ENCODE results near the gene TMEM170A.
"Not testable (repeated sequence)": the region's sequence is repeated elsewhere in the genome, so short reads cannot be mapped to it uniquely, and the experiment has no call there.

TMEM170A gene

GRCh38 chr16:75462806-75463205 lies 1.7 kb downstream of the TMEM170A start:
- peak overlapping the region in 1 of 2 donors; percentile 28 for H3K4me3 ChIP-seq (ENCODE audit: low read length in 2 of 2)

GRCh38 chr16:75461575-75461974 lies 2.9 kb downstream of the TMEM170A start:
- Histone ChIP-seq H3K27me3 (ENCODE audit: control insufficient read depth in 1 of 2, insufficient read depth in 2 of 2, low read length in 2 of 2) (no peaks in the 10 kb centered on the region), H3K9ac (ENCODE audit: low read length in 2 of 2) (no peak overlapping the region)

More at GRCh38 chr16:75462806-75463205, 1.7 kb downstream of the TMEM170A start:
- no peak overlapping the region for H3K27ac ChIP-seq (ENCODE audit: low read length)
- H3K9me3 ChIP-seq (ENCODE audit: control insufficient read depth in 2 of 2, low read length in 2 of 2): no peaks in the 10 kb centered on the region
- H3K9ac ChIP-seq (ENCODE audit: low read length in 2 of 2): peak overlapping the region in 1 of 2 donors; percentile 1
- H3K36me3 ChIP-seq (ENCODE audit: control insufficient read depth in 2 of 2, insufficient read depth in 2 of 2, low read length in 2 of 2): no peaks in the 10 kb centered on the region
- no peaks in the 10 kb centered on the region for H3K27me3 ChIP-seq (ENCODE audit: control insufficient read depth in 1 of 2, insufficient read depth in 2 of 2, low read length in 2 of 2)
- peaks cover 3% of the 10 kb centered on the region for H3K4me1 ChIP-seq (ENCODE audit: control insufficient read depth, insufficient read depth, low read length)

GRCh38 chr16:75460446-75460845 lies 4.0 kb downstream of the TMEM170A start:
- no peak overlapping the region for H3K27ac ChIP-seq (ENCODE audit: low read length)
- H3K9ac ChIP-seq (ENCODE audit: low read length in 2 of 2): peak overlapping the region in 1 of 2 donors; percentile 14

More at GRCh38 chr16:75461575-75461974, 2.9 kb downstream of the TMEM170A start:
- Histone ChIP-seq H3K27ac (ENCODE audit: low read length) (no peak overlapping the region), H3K4me1 (ENCODE audit: control insufficient read depth, insufficient read depth, low read length) (peaks cover 3% of the 10 kb centered on the region), H3K9me3 (ENCODE audit: control insufficient read depth in 2 of 2, low read length in 2 of 2) (no peaks in the 10 kb centered on the region), H3K36me3 (ENCODE audit: control insufficient read depth in 2 of 2, insufficient read depth in 2 of 2, low read length in 2 of 2) (no peaks in the 10 kb centered on the region), H3K4me3 (ENCODE audit: low read length in 2 of 2) (no peak overlapping the region)

GRCh38 chr16:75459691-75460090 lies 4.8 kb downstream of the TMEM170A start:
- Histone ChIP-seq H3K4me1 (ENCODE audit: control insufficient read depth, insufficient read depth, low read length) (peaks cover 3% of the 10 kb centered on the region), H3K27ac (ENCODE audit: low read length) (no peak overlapping the region), H3K9me3 (ENCODE audit: control insufficient read depth in 2 of 2, low read length in 2 of 2) (no peaks in the 10 kb centered on the region), H3K4me3 (ENCODE audit: low read length in 2 of 2) (no peak overlapping the region), H3K9ac (ENCODE audit: low read length in 2 of 2) (no peak overlapping the region), H3K27me3 (ENCODE audit: control insufficient read depth in 1 of 2, insufficient read depth in 2 of 2, low read length in 2 of 2) (no peaks in the 10 kb centered on the region), H3K36me3 (ENCODE audit: control insufficient read depth in 2 of 2, insufficient read depth in 2 of 2, low read length in 2 of 2) (no peaks in the 10 kb centered on the region)

More at GRCh38 chr16:75460446-75460845, 4.0 kb downstream of the TMEM170A start:
- no peak overlapping the region for H3K4me3 ChIP-seq (ENCODE audit: low read length in 2 of 2)
- no peaks in the 10 kb centered on the region for H3K27me3 ChIP-seq (ENCODE audit: control insufficient read depth in 1 of 2, insufficient read depth in 2 of 2, low read length in 2 of 2)
- peaks cover 3% of the 10 kb centered on the region for H3K4me1 ChIP-seq (ENCODE audit: control insufficient read depth, insufficient read depth, low read length)
- no peaks in the 10 kb centered on the region for H3K9me3 ChIP-seq (ENCODE audit: control insufficient read depth in 2 of 2, low read length in 2 of 2)
- no peaks in the 10 kb centered on the region for H3K36me3 ChIP-seq (ENCODE audit: control insufficient read depth in 2 of 2, insufficient read depth in 2 of 2, low read length in 2 of 2)

- Histone ChIP-seq H3K36me3 (ENCODE audit: control insufficient read depth in 2 of 2, insufficient read depth in 2 of 2, low read length in 2 of 2) (no peaks in the 10 kb centered on the region), H3K4me3 (ENCODE audit: low read length in 2 of 2) (no peak overlapping the region), H3K4me1 (ENCODE audit: control insufficient read depth, insufficient read depth, low read length) (peaks cover 3% of the 10 kb centered on the region), H3K9me3 (ENCODE audit: control insufficient read depth in 2 of 2, low read length in 2 of 2) (no peaks in the 10 kb centered on the region), H3K27me3 (ENCODE audit: control insufficient read depth in 1 of 2, insufficient read depth in 2 of 2, low read length in 2 of 2) (no peaks in the 10 kb centered on the region), H3K27ac (ENCODE audit: low read length) (no peak overlapping the region), H3K9ac (ENCODE audit: low read length in 2 of 2) (no peak overlapping the region)
These were observed 6.0 kb downstream of the TMEM170A start for GRCh38 chr16:75458439-75458838.

GRCh38 chr16:75458029-75458428 lies 6.5 kb downstream of the TMEM170A start:
- no peak overlapping the region for H3K27ac ChIP-seq (ENCODE audit: low read length)
- peaks cover 3% of the 10 kb centered on the region for H3K4me1 ChIP-seq (ENCODE audit: control insufficient read depth, insufficient read depth, low read length)
- no peaks in the 10 kb centered on the region for H3K9me3 ChIP-seq (ENCODE audit: control insufficient read depth in 2 of 2, low read length in 2 of 2)
- no peaks in the 10 kb centered on the region for H3K36me3 ChIP-seq (ENCODE audit: control insufficient read depth in 2 of 2, insufficient read depth in 2 of 2, low read length in 2 of 2)
- no peak overlapping the region for H3K9ac ChIP-seq (ENCODE audit: low read length in 2 of 2)
- H3K4me3 ChIP-seq (ENCODE audit: low read length in 2 of 2): no peak overlapping the region
- H3K27me3 ChIP-seq (ENCODE audit: control insufficient read depth in 1 of 2, insufficient read depth in 2 of 2, low read length in 2 of 2): no peaks in the 10 kb centered on the region

- no peaks in the 10 kb centered on the region for H3K9me3 ChIP-seq (ENCODE audit: control insufficient read depth in 2 of 2, low read length in 2 of 2)
- peaks cover 6% of the 10 kb centered on the region for H3K4me1 ChIP-seq (ENCODE audit: control insufficient read depth, insufficient read depth, low read length)
- H3K36me3 ChIP-seq (ENCODE audit: control insufficient read depth in 2 of 2, insufficient read depth in 2 of 2, low read length in 2 of 2): no peaks in the 10 kb centered on the region
- H3K27me3 ChIP-seq (ENCODE audit: control insufficient read depth in 1 of 2, insufficient read depth in 2 of 2, low read length in 2 of 2): no peaks in the 10 kb centered on the region
- no peak overlapping the region for H3K9ac ChIP-seq (ENCODE audit: low read length in 2 of 2)
- H3K4me3 ChIP-seq (ENCODE audit: low read length in 2 of 2): no peak overlapping the region
- H3K27ac ChIP-seq (ENCODE audit: low read length): no peak overlapping the region
These were observed 6.9 kb downstream of the TMEM170A start for GRCh38 chr16:75457485-75458021.

GRCh38 chr16:75456971-75457370 lies 7.5 kb downstream of the TMEM170A start:
- Histone ChIP-seq H3K9ac (ENCODE audit: low read length in 2 of 2) (no peak overlapping the region), H3K27me3 (ENCODE audit: control insufficient read depth in 1 of 2, insufficient read depth in 2 of 2, low read length in 2 of 2) (no peaks in the 10 kb centered on the region), H3K36me3 (ENCODE audit: control insufficient read depth in 2 of 2, insufficient read depth in 2 of 2, low read length in 2 of 2) (no peaks in the 10 kb centered on the region), H3K9me3 (ENCODE audit: control insufficient read depth in 2 of 2, low read length in 2 of 2) (no peaks in the 10 kb centered on the region), H3K27ac (ENCODE audit: low read length) (no peak overlapping the region), H3K4me3 (ENCODE audit: low read length in 2 of 2) (no peak overlapping the region), H3K4me1 (ENCODE audit: control insufficient read depth, insufficient read depth, low read length) (peaks cover 6% of the 10 kb centered on the region)

- not testable (repeated sequence) for H3K4me3 ChIP-seq (ENCODE audit: low read length in 2 of 2); H3K27me3 ChIP-seq (ENCODE audit: control insufficient read depth in 1 of 2, insufficient read depth in 2 of 2, low read length in 2 of 2); H3K27ac ChIP-seq (ENCODE audit: low read length); H3K4me1 ChIP-seq (ENCODE audit: control insufficient read depth, insufficient read depth, low read length); H3K9me3 ChIP-seq (ENCODE audit: control insufficient read depth in 2 of 2, low read length in 2 of 2); H3K36me3 ChIP-seq (ENCODE audit: control insufficient read depth in 2 of 2, insufficient read depth in 2 of 2, low read length in 2 of 2); H3K9ac ChIP-seq (ENCODE audit: low read length in 2 of 2)
These were observed 8.0 kb downstream of the TMEM170A start for GRCh38 chr16:75456486-75456885.

- no peak overlapping the region for H3K4me3 ChIP-seq (ENCODE audit: low read length in 2 of 2)
- peaks cover 6% of the 10 kb centered on the region for H3K4me1 ChIP-seq (ENCODE audit: control insufficient read depth, insufficient read depth, low read length)
- no peak overlapping the region for H3K27ac ChIP-seq (ENCODE audit: low read length)
- peaks cover 0 to 3% of the 10 kb centered on the region in 2 donors for H3K36me3 ChIP-seq (ENCODE audit: control insufficient read depth in 2 of 2, insufficient read depth in 2 of 2, low read length in 2 of 2)
- H3K9me3 ChIP-seq (ENCODE audit: control insufficient read depth in 2 of 2, low read length in 2 of 2): no peaks in the 10 kb centered on the region
- H3K27me3 ChIP-seq (ENCODE audit: control insufficient read depth in 1 of 2, insufficient read depth in 2 of 2, low read length in 2 of 2): no peaks in the 10 kb centered on the region
- no peak overlapping the region for H3K9ac ChIP-seq (ENCODE audit: low read length in 2 of 2)
These were observed 8.8 kb downstream of the TMEM170A start for GRCh38 chr16:75455677-75456076.

GRCh38 chr16:75452464-75453190 lies 11.9 kb downstream of the TMEM170A start:
- Histone ChIP-seq H3K36me3 (ENCODE audit: control insufficient read depth in 2 of 2, insufficient read depth in 2 of 2, low read length in 2 of 2) (peaks cover 4 to 5% of the 10 kb centered on the region in 2 donors), H3K27ac (ENCODE audit: low read length) (no peak overlapping the region), H3K27me3 (ENCODE audit: control insufficient read depth in 1 of 2, insufficient read depth in 2 of 2, low read length in 2 of 2) (no peaks in the 10 kb centered on the region), H3K9ac (ENCODE audit: low read length in 2 of 2) (no peak overlapping the region), H3K4me1 (ENCODE audit: control insufficient read depth, insufficient read depth, low read length) (peaks cover 4% of the 10 kb centered on the region), H3K9me3 (ENCODE audit: control insufficient read depth in 2 of 2, low read length in 2 of 2) (no peaks in the 10 kb centered on the region), H3K4me3 (ENCODE audit: low read length in 2 of 2) (no peak overlapping the region)

Measured in stomach smooth muscle (tissue), 2 donors.